Adipocyte (in vitro differentiated cells): ENCODE results near the gene GHR.

Source experiments
- DNase-seq: peaks from one replicate; pipeline ENCODE4 v3.0.0-alpha.2; 2015; ENCODE audit warnings: low read depth
- H3K27me3 ChIP-seq: replicated peaks from 2 replicates; pipeline ENCODE4 v1.7.0; 2013; ENCODE audit warnings: mild to moderate bottlenecking, low read length, moderate library complexity; ENCODE audit not compliant: control insufficient read depth, insufficient read depth
- H3K36me3 ChIP-seq: 2 replicates; pipeline ENCODE4 v1.7.0; 2013; ENCODE audit warnings: low read length, mild to moderate bottlenecking, moderate library complexity; ENCODE audit not compliant: control insufficient read depth, insufficient read depth, severe bottlenecking
- H3K4me1 ChIP-seq: 2 replicates; pipeline ENCODE4 v1.7.0; 2013; ENCODE audit warnings: mild to moderate bottlenecking, low read length, moderate library complexity; ENCODE audit not compliant: control insufficient read depth, insufficient read depth
- H3K4me3 ChIP-seq: 2 replicates; pipeline ENCODE4 v1.7.0; 2013; ENCODE audit warnings: mild to moderate bottlenecking, low read length, moderate library complexity
- H3K9ac ChIP-seq: 2 replicates; pipeline ENCODE4 v1.7.0; 2013; ENCODE audit warnings: mild to moderate bottlenecking, low read length, moderate library complexity
- H3K9me3 ChIP-seq: 2 replicates; pipeline ENCODE4 v1.7.0; 2013; ENCODE audit warnings: mild to moderate bottlenecking, low read length, moderate library complexity; ENCODE audit not compliant: control insufficient read depth

Gene GHR

GRCh38 chr5:42496397-42497156 lies 73.3 kb downstream of the GHR start:
- no peak overlapping the region for H3K9ac ChIP-seq
- peak overlapping the region; percentile 14 for H3K4me3 ChIP-seq
- H3K27me3 ChIP-seq: no peaks in the 10 kb centered on the region
- H3K36me3 ChIP-seq: peaks cover 6% of the 10 kb centered on the region
- no peak for DNase-seq
- no peaks in the 10 kb centered on the region for H3K9me3 ChIP-seq
- H3K4me1 ChIP-seq: peaks cover 58% of the 10 kb centered on the region

- no peaks in the 10 kb centered on the region for H3K9me3 ChIP-seq
- H3K4me3 ChIP-seq: no peak overlapping the region
- DNase-seq: no peak
- no peak overlapping the region for H3K9ac ChIP-seq
- H3K36me3 ChIP-seq: peaks cover 6% of the 10 kb centered on the region
- no peaks in the 10 kb centered on the region for H3K27me3 ChIP-seq
- peaks cover 47% of the 10 kb centered on the region for H3K4me1 ChIP-seq
Measured at GRCh38 chr5:42498000-42498399, 74.8 kb downstream of the GHR start.

GRCh38 chr5:42499016-42499415 lies 75.8 kb downstream of the GHR start:
- Histone ChIP-seq H3K36me3 (peaks cover 6% of the 10 kb centered on the region), H3K4me1 (peaks cover 47% of the 10 kb centered on the region), H3K9ac (no peak overlapping the region), H3K9me3 (no peaks in the 10 kb centered on the region), H3K27me3 (no peaks in the 10 kb centered on the region), H3K4me3 (no peak overlapping the region)
- DNase-seq: no peak

- Histone ChIP-seq H3K9me3 (no peaks in the 10 kb centered on the region), H3K36me3 (peaks cover 6% of the 10 kb centered on the region), H3K4me3 (no peak overlapping the region), H3K4me1 (peaks cover 46% of the 10 kb centered on the region), H3K27me3 (no peaks in the 10 kb centered on the region), H3K9ac (no peak overlapping the region)
- DNase-seq: no peak
Measured at GRCh38 chr5:42500003-42500599, 76.9 kb downstream of the GHR start.

- Histone ChIP-seq H3K4me3 (peak overlapping the region; percentile 57), H3K4me1 (peaks cover 36% of the 10 kb centered on the region), H3K9me3 (no peaks in the 10 kb centered on the region), H3K9ac (no peak overlapping the region), H3K27me3 (no peaks in the 10 kb centered on the region), H3K36me3 (peaks cover 6% of the 10 kb centered on the region)
- peak; percentile 8 for DNase-seq
Measured at GRCh38 chr5:42502613-42503470, 79.6 kb downstream of the GHR start.

- H3K36me3 ChIP-seq: peaks cover 4% of the 10 kb centered on the region
- H3K9me3 ChIP-seq: no peaks in the 10 kb centered on the region
- H3K4me3 ChIP-seq: no peak overlapping the region
- H3K27me3 ChIP-seq: no peaks in the 10 kb centered on the region
- peaks cover 34% of the 10 kb centered on the region for H3K4me1 ChIP-seq
- no peak for DNase-seq
- H3K9ac ChIP-seq: no peak overlapping the region
Measured at GRCh38 chr5:42506662-42507061, 83.4 kb downstream of the GHR start.

GRCh38 chr5:42507451-42508097 lies 84.3 kb downstream of the GHR start:
- Histone ChIP-seq H3K9ac (no peak overlapping the region), H3K4me1 (peaks cover 34% of the 10 kb centered on the region), H3K27me3 (no peaks in the 10 kb centered on the region), H3K4me3 (no peak overlapping the region), H3K36me3 (peaks cover 4% of the 10 kb centered on the region), H3K9me3 (no peaks in the 10 kb centered on the region)
- DNase-seq: no peak

GRCh38 chr5:42513246-42513645 lies 90.0 kb downstream of the GHR start:
- no peak for DNase-seq
- Histone ChIP-seq H3K9me3 (no peaks in the 10 kb centered on the region), H3K27me3 (no peaks in the 10 kb centered on the region), H3K9ac (no peak overlapping the region), H3K4me1 (peaks cover 6% of the 10 kb centered on the region), H3K4me3 (no peak overlapping the region), H3K36me3 (peaks cover 22% of the 10 kb centered on the region)

GRCh38 chr5:42514754-42515153 lies 91.5 kb downstream of the GHR start:
- Histone ChIP-seq H3K4me3 (no peak overlapping the region), H3K27me3 (no peaks in the 10 kb centered on the region), H3K9me3 (no peaks in the 10 kb centered on the region), H3K9ac (no peak overlapping the region), H3K4me1 (peaks cover 21% of the 10 kb centered on the region), H3K36me3 (peaks cover 18% of the 10 kb centered on the region)
- DNase-seq: no peak

- no peak overlapping the region for H3K4me3 ChIP-seq
Measured at GRCh38 chr5:42515504-42515903, 92.3 kb downstream of the GHR start.

More at GRCh38 chr5:42515504-42515903, 92.3 kb downstream of the GHR start:
- Histone ChIP-seq H3K36me3 (peaks cover 18% of the 10 kb centered on the region), H3K27me3 (no peaks in the 10 kb centered on the region), H3K9me3 (no peaks in the 10 kb centered on the region), H3K9ac (no peak overlapping the region), H3K4me1 (peaks cover 23% of the 10 kb centered on the region)
- no peak for DNase-seq
